ENCODE measurements around the gene NEK1. TPM values are rescaled to one million over a fixed set of nuclear protein-coding genes. Genes with fewer than 3 reads are reported as not detected.

NEK1 gene
- total RNA-seq, 4 donors from 2014 or later = 18.8 to 33.8 (median 25.0) TPM

GRCh38 chr4:169611157-169611556 lies 1.2 kb downstream of the NEK1 start:
- Histone ChIP-seq H3K9me3 (no peaks in the 10 kb centered on the region), H3K27me3 (no peaks in the 10 kb centered on the region), H3K36me3 (no peaks in the 10 kb centered on the region), H3K4me3 (peak overlapping the region in 1 of 2 donors; percentile 94), H3K4me1 (peaks cover 0 to 8% of the 10 kb centered on the region in 2 donors), H3K27ac (peak overlapping the region; percentile 89 to 96)
- TF ChIP-seq CTCF (IDR thresholded peaks at IDR 0.05) (no peak), POLR2A (IDR thresholded peaks at IDR 0.05) (no peak)
- no peak for DNase-seq
- intact Hi-C loops (cut with DNase I; ENCODE audit: low total_unique reads) = loop anchor here (10.0 kb wide), 1 partner anchor 414 kb away; the partner anchor contains the start of gene MFAP3L

GRCh38 chr4:169604903-169605331 lies 7.5 kb downstream of the NEK1 start:
- Histone ChIP-seq H3K27me3 (no peaks in the 10 kb centered on the region), H3K4me1 (no peaks in the 10 kb centered on the region), H3K9me3 (no peaks in the 10 kb centered on the region), H3K27ac (no peak overlapping the region), H3K36me3 (no peaks in the 10 kb centered on the region), H3K4me3 (no peak overlapping the region)
- intact Hi-C loops (cut with DNase I; ENCODE audit: low total_unique reads) = no loop called here
- TF ChIP-seq POLR2A (IDR thresholded peaks at IDR 0.05) (no peak), CTCF (IDR thresholded peaks at IDR 0.05) (no peak)
- no peak for DNase-seq

GRCh38 chr4:169604131-169604900 lies 8.1 kb downstream of the NEK1 start:
- H3K9me3 ChIP-seq = no peaks in the 10 kb centered on the region
- H3K4me3 ChIP-seq = no peak overlapping the region
- intact Hi-C loops (cut with DNase I; ENCODE audit: low total_unique reads) = no loop called here
- H3K27ac ChIP-seq = no peak overlapping the region
- TF ChIP-seq CTCF (IDR thresholded peaks at IDR 0.05) = no peak
- TF ChIP-seq POLR2A (IDR thresholded peaks at IDR 0.05) = no peak
- H3K27me3 ChIP-seq = no peaks in the 10 kb centered on the region
- H3K4me1 ChIP-seq = no peaks in the 10 kb centered on the region
- H3K36me3 ChIP-seq = no peaks in the 10 kb centered on the region
- no peak for DNase-seq

- TF ChIP-seq POLR2A (IDR thresholded peaks at IDR 0.05) = no peak
- no peak for TF ChIP-seq CTCF (IDR thresholded peaks at IDR 0.05)
- DNase-seq = no peak
- Histone ChIP-seq H3K4me3 (no peak overlapping the region), H3K9me3 (no peaks in the 10 kb centered on the region), H3K4me1 (no peaks in the 10 kb centered on the region), H3K27ac (no peak overlapping the region), H3K36me3 (no peaks in the 10 kb centered on the region), H3K27me3 (no peaks in the 10 kb centered on the region)
- intact Hi-C loops (cut with DNase I; ENCODE audit: low total_unique reads) = no loop called here
Observed at GRCh38 chr4:169603312-169603711, 9.1 kb downstream of the NEK1 start.

- no peaks in the 10 kb centered on the region for H3K36me3 ChIP-seq
Observed at GRCh38 chr4:169601016-169601771, 11.2 kb downstream of the NEK1 start.

More at GRCh38 chr4:169601016-169601771, 11.2 kb downstream of the NEK1 start:
- Histone ChIP-seq H3K27ac (no peak overlapping the region), H3K27me3 (no peaks in the 10 kb centered on the region), H3K4me3 (no peak overlapping the region), H3K4me1 (no peaks in the 10 kb centered on the region), H3K9me3 (no peaks in the 10 kb centered on the region)
- DNase-seq = no peak
- intact Hi-C loops (cut with DNase I; ENCODE audit: low total_unique reads) = no loop called here
- TF ChIP-seq POLR2A (IDR thresholded peaks at IDR 0.05) (no peak), CTCF (IDR thresholded peaks at IDR 0.05) (no peak)

Data from uterus (tissue), 4 donors.